BJ (cell line): ENCODE measurements around the gene HDDC2. TPM values are rescaled to one million over a fixed set of nuclear protein-coding genes. Genes with fewer than 3 reads are reported as not detected.
A peak's percentile ranks its signal among the peaks of the same experiment; 100 is the strongest.

Experiments used
- CTCF ChIA-PET: fragments of 350-600 bp; formaldehyde crosslinking; extraction: SDS; loops from one replicate; lab custom pipeline; 2021; ENCODE audit warnings: antibody characterized with exemption, inconsistent platforms; lab: Yijun Ruan, JAX
- POLR2A ChIA-PET: fragments of 300-600 bp; sonication (Branson Sonifier 250); formaldehyde crosslinking; extraction: SDS; loops from one replicate; lab custom pipeline; 2021; ENCODE audit warnings: antibody characterized with exemption; lab: Charles Lee
- DNase-seq: peaks from one replicate; pipeline ENCODE4 v3.0.0-alpha.2; 2011; ENCODE audit warnings: low read depth
- H3K27me3 ChIP-seq: 2 replicates; pipeline ENCODE4 v1.6.0; 2011; ENCODE audit warnings: low read length; ENCODE audit not compliant: control insufficient read depth, insufficient read depth
- H3K36me3 ChIP-seq: 2 replicates; pipeline ENCODE4 v1.5.1; 2011; ENCODE audit warnings: low read length; ENCODE audit not compliant: control insufficient read depth, insufficient read depth
- H3K4me3 ChIP-seq: 2 replicates; pipeline ENCODE4 v1.5.1; 2011; ENCODE audit warnings: low read depth, mild to moderate bottlenecking, control low read depth, low read length
- CTCF ChIP-seq: IDR thresholded peaks from 2 replicates; pipeline ENCODE4 v1.5.1; 2011; ENCODE audit warnings: low read depth, mild to moderate bottlenecking, control low read depth, inconsistent platforms, low read length, moderate library complexity; ENCODE audit not compliant: insufficient read depth
- polyA plus RNA-seq: library from polyadenylated mRNA; depleted of rRNA; stranded (reverse); fragments of >200 nt; gene quantifications from 2 replicates; pipeline ENCODE4 v1.2.3, GENCODE V29; 2011

HDDC2 gene
- polyA plus RNA-seq, 1 experiment: 109 TPM

DNA sequence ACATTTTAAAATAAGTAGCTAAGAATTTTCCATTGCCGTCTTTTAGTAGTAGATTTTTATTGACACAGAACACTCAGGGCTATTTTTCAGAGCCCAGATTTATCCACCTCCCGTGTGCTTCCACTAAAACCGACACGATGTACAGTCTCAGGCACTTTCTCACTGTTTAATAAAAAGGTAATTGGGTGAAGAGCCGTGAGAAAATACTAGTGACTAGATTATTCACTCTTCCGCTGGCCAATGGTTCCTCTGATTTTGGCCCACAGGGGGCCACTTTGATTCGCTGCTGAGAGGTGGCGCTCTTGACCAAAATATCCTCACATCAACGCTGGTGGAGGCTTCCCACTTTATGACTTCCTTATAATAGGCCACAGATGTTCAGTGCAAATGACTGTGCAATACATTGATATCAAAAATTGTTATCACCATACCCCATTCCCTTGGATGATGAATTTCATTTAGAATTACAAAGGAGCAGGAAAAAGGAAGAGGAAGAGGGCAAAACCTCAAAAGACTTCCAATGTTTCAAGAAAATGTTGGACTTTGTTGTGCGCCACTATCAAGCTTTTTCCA lies 12.3 kb upstream of the HDDC2 start:
- no peaks in the 10 kb centered on the region for H3K36me3 ChIP-seq
- CTCF ChIA-PET: interaction anchor here (0.7 to 5.8 kb wide), 16 partner anchors 8 to 657 kb away, joined by 3 to 74 read pairs (median 4); no protein-coding TSS in a partner anchor
- H3K4me3 ChIP-seq: no peak overlapping the region
- peak; percentile 79 for TF ChIP-seq CTCF
- DNase-seq: no peak
- H3K27me3 ChIP-seq: peaks cover 5% of the 10 kb centered on the region
- POLR2A ChIA-PET: no interaction called here

DNA sequence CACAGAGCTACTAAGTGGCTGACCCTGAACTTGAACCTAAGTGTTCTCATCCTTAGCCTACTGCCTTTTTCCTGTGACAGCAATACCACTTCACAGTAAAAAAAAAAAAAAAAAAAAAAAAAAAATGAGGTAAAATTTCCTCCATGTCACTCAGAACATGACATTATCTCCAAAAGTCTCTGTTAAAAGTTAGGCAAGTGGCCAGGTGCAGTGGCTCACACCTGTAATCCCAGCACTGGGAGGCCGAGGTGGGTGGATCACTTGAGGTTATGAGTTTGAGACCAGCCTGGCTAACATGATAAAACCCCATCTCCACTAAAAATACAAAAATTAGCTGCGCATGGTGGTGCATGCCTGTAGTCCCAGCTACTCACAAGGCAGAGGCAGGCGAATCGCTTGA lies 11.2 kb upstream of the HDDC2 start:
- ChIA-PET POLR2A (no interaction called here), CTCF (interaction anchor here (1.0 to 5.8 kb wide), 11 partner anchors 9 to 661 kb away, joined by 3 to 74 read pairs (median 4); no protein-coding TSS in a partner anchor)
- H3K27me3 ChIP-seq: peaks cover 7% of the 10 kb centered on the region
- no peak for TF ChIP-seq CTCF
- DNase-seq: no peak
- no peak overlapping the region for H3K4me3 ChIP-seq
- H3K36me3 ChIP-seq: no peaks in the 10 kb centered on the region

GRCh38 chr6:125312478-125312877 lies 10.7 kb upstream of the HDDC2 start:
- no peak for TF ChIP-seq CTCF
- no peak for DNase-seq
- POLR2A ChIA-PET: no interaction called here
- H3K27me3 ChIP-seq: peaks cover 7% of the 10 kb centered on the region
- H3K4me3 ChIP-seq: no peak overlapping the region
- CTCF ChIA-PET: interaction anchor here (0.8 to 5.8 kb wide), 8 partner anchors 160 to 661 kb away, joined by 3 to 74 read pairs (median 8); no protein-coding TSS in a partner anchor
- no peaks in the 10 kb centered on the region for H3K36me3 ChIP-seq

DNA sequence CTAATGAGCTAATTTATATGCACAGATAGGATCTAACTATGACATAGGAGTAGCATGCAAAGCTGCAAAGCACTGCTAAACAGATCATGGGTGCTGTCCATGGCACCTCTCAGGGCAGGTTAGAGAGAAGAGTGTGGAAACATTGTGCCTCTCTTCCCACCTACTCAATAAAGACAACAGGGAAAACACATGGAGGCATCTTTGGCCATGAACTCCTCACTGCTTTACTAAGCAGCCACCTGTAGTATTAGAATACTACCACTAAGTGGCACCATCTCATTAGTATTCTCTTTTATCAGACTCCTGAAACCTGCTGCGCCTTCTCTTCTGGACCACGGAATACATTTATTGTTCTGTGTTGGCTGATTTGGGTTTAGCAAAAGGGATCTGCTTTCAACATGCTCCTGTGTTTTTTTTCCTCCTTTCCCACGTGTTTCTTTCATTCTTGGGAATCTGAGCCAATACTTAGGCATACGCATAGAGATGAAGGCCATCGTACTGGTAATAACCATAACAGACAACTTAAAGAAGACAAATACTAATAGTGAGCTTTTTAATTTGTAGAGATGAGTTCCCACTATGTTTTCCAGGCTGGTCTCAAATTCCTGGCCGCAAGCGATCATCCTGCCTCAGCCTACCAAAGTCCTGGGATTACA lies 9.4 kb upstream of the HDDC2 start:
- Histone ChIP-seq H3K27me3 (peaks cover 5% of the 10 kb centered on the region), H3K36me3 (no peaks in the 10 kb centered on the region), H3K4me3 (no peak overlapping the region)
- DNase-seq: no peak
- peak; percentile 75 for TF ChIP-seq CTCF
- ChIA-PET POLR2A (no interaction called here), CTCF (interaction anchor here (0.7 to 5.8 kb wide), 20 partner anchors 10 to 685 kb away, joined by 3 to 74 read pairs (median 3); partner anchors contain the start of genes NCOA7 and TPD52L1)

DNA sequence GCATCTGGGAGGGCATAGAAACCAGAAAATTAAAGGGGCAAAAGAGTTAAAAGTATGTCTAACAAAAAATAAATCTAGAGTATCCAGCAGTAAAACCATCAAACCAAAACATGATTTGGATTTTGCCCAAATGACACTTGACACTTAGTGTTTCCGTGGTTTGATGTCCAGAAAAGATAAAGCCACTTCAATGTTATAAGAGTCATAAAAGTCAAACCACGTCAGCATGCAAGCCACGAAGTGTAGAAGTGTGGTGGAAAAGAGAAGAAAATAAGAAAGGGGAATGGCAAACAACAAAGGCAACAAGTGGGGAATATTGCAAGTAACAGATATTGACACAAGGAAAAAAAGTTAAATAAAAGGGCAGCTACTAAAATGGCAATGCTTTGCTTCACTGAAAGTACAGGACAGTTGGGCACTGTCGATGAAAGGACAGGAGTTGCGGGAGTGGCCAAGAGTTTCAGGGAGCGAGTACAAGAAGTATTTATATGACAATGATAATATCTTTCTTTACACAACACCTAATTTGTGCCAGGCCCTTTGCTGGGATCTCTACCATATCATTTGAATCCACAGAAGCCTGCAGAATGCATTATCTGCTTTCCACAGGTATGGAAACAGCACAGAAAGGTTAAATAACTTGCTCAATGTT lies 6.3 kb upstream of the HDDC2 start:
- TF ChIP-seq CTCF: no peak
- ChIA-PET CTCF (interaction anchor here (1.2 kb wide), 2 partner anchors 464 to 640 kb away, joined by 3 read pairs; no protein-coding TSS in a partner anchor), POLR2A (no interaction called here)
- H3K36me3 ChIP-seq: no peaks in the 10 kb centered on the region
- H3K4me3 ChIP-seq: no peak overlapping the region
- no peak for DNase-seq
- peaks cover 9% of the 10 kb centered on the region for H3K27me3 ChIP-seq
